OCI-LY7 (cell line): ENCODE results near the gene NSA2. TPM values are rescaled to one million over a fixed set of nuclear protein-coding genes. Genes with fewer than 3 reads are reported as not detected.

Experiments used
- BruUV-seq: library from RNA; stranded (reverse); fragments of 400-500 nt; replicated peaks from 2 replicates; lab custom pipeline; 2021; lab: Mats Ljungman, UMichigan
- CTCF ChIA-PET: fragments of 300-600 bp; sonication (Branson Sonifier 250); formaldehyde crosslinking; loops from one replicate; lab custom pipeline; 2022; ENCODE audit warnings: antibody characterized with exemption; ENCODE audit not compliant: unreplicated experiment; lab: Charles Lee
- POLR2A ChIA-PET: fragments of 300-600 bp; sonication (Branson Sonifier 250); formaldehyde crosslinking; loops from one replicate; lab custom pipeline; 2022; ENCODE audit warnings: antibody characterized with exemption; lab: Charles Lee
- DNase-seq: peaks from one replicate; pipeline ENCODE4 v3.0.0-alpha.2; 2015; ENCODE audit warnings: low spot score
- H2AFZ ChIP-seq: fragments of 200-600 bp; sonication (generic), shearing (Covaris generic); 2 replicates; pipeline ENCODE4 v1.6.1; 2014; ENCODE audit warnings: mild to moderate bottlenecking, antibody characterized with exemption, low read length, moderate library complexity
- H3K27ac ChIP-seq: fragments of 200-600 bp; sonication (generic); 2 replicates; pipeline ENCODE4 v1.5.1; 2014; ENCODE audit warnings: mixed run types, low read depth, mild to moderate bottlenecking, moderate library complexity, low read length, inconsistent platforms; ENCODE audit not compliant: poor library complexity, severe bottlenecking
- H3K36me3 ChIP-seq: fragments of 200-600 bp; sonication (generic); 2 replicates; pipeline ENCODE4 v1.6.1; 2014; ENCODE audit warnings: mild to moderate bottlenecking, antibody characterized with exemption, low read length, moderate library complexity, mixed read lengths; ENCODE audit not compliant: insufficient read depth
- H3K4me1 ChIP-seq: fragments of 200-600 bp; sonication (generic); 2 replicates; pipeline ENCODE4 v1.5.1; 2014; ENCODE audit warnings: mild to moderate bottlenecking, low read length; ENCODE audit not compliant: insufficient read depth, poor library complexity, severe bottlenecking
- H3K4me2 ChIP-seq: fragments of 200-600 bp; sonication (generic); 2 replicates; pipeline ENCODE4 v1.6.1; 2014; ENCODE audit warnings: mild to moderate bottlenecking, low read length
- H3K4me3 ChIP-seq: fragments of 200-600 bp; sonication (generic); 2 replicates; pipeline ENCODE4 v1.5.1; 2014; ENCODE audit warnings: mild to moderate bottlenecking, low read depth, low read length; ENCODE audit not compliant: poor library complexity, severe bottlenecking
- H3K79me2 ChIP-seq: fragments of 200-600 bp; sonication (generic); 2 replicates; pipeline ENCODE4 v1.6.1; 2016; ENCODE audit warnings: low read depth, mild to moderate bottlenecking, low read length, moderate library complexity, mixed read lengths; ENCODE audit not compliant: insufficient read depth
- H3K9me2 ChIP-seq: fragments of 200-600 bp; sonication (generic); 2 replicates; pipeline ENCODE4 v1.6.1; 2016; ENCODE audit warnings: mild to moderate bottlenecking, low read length, mixed read lengths; ENCODE audit not compliant: insufficient read depth
- H3K9me3 ChIP-seq: fragments of 200-600 bp; sonication (generic); 2 replicates; pipeline ENCODE4 v1.6.1; 2014; ENCODE audit warnings: mild to moderate bottlenecking, mixed run types, low read length, mixed read lengths
- H4K20me1 ChIP-seq: fragments of 200-600 bp; sonication (generic); 2 replicates; pipeline ENCODE4 v1.6.1; 2014; ENCODE audit warnings: mild to moderate bottlenecking, antibody characterized with exemption, low read length, moderate library complexity, mixed read lengths; ENCODE audit not compliant: insufficient read depth
- CTCF ChIP-seq: fragments of 200-600 bp; sonication (generic); conservative IDR thresholded peaks from 2 replicates; pipeline ENCODE4 v1.5.1; 2014; ENCODE audit warnings: mild to moderate bottlenecking, antibody characterized with exemption, low read length, moderate library complexity, mixed read lengths
- EZH2phosphoT487 ChIP-seq: fragments of 200-600 bp; sonication (generic); IDR thresholded peaks from 2 replicates; pipeline ENCODE4 v1.6.1; 2018; ENCODE audit warnings: low read depth, borderline replicate concordance, mild to moderate bottlenecking, mixed run types, antibody characterized with exemption, low read length, moderate library complexity, mixed read lengths
- intact Hi-C: fragments of 100-400 bp; cut with micrococcal nuclease; formaldehyde crosslinking; loops from one replicate; pipeline ENCODE4 v1.10.0; 2022; ENCODE audit not compliant: unreplicated experiment
- total RNA-seq, 2 experiments: library from RNA; depleted of rRNA in 1 of 2; stranded (reverse); fragments of >200 nt in 1 of 2; shearing (Covaris generic) in 1 of 2; gene quantifications; 2 replicates each; pipeline ENCODE4 v1.2.3, GENCODE V29; 2014 to 2022

Gene NSA2
- total RNA-seq, 2 experiments from 2014 or later: 79.2 to 118 TPM

GRCh38 chr5:74801197-74801596, 34.1 kb downstream of the NSA2 start:
- no peak overlapping the region for H3K4me3 ChIP-seq
- H4K20me1 ChIP-seq: no peaks in the 10 kb centered on the region
- no peaks in the 10 kb centered on the region for H3K4me1 ChIP-seq
- intact Hi-C loops: no loop called here
- H3K27ac ChIP-seq: no peak overlapping the region
- H3K79me2 ChIP-seq: no peaks in the 10 kb centered on the region
- DNase-seq: no peak
- no peaks in the 10 kb centered on the region for H3K9me3 ChIP-seq
- ChIA-PET CTCF (no interaction called here), POLR2A (interaction anchor here (0.5 kb wide), 1 partner anchor 155 kb away, joined by 3 read pairs; no protein-coding TSS in a partner anchor)
- H2AFZ ChIP-seq: no peak overlapping the region
- TF ChIP-seq CTCF (no peak), EZH2phosphoT487 (no peak)
- H3K9me2 ChIP-seq: no peaks in the 10 kb centered on the region
- no peak overlapping the region for H3K4me2 ChIP-seq
- BruUV-seq: no TSS peak
- H3K36me3 ChIP-seq: no peaks in the 10 kb centered on the region

- no peak for TF ChIP-seq EZH2phosphoT487
- TF ChIP-seq CTCF: no peak
- Histone ChIP-seq H3K4me1 (no peaks in the 10 kb centered on the region), H2AFZ (no peak overlapping the region), H3K36me3 (no peaks in the 10 kb centered on the region), H3K9me2 (no peaks in the 10 kb centered on the region), H4K20me1 (no peaks in the 10 kb centered on the region), H3K4me3 (no peak overlapping the region), H3K9me3 (no peaks in the 10 kb centered on the region), H3K27ac (no peak overlapping the region), H3K79me2 (no peaks in the 10 kb centered on the region), H3K4me2 (no peak overlapping the region)
- CTCF ChIA-PET: no interaction called here
- POLR2A ChIA-PET: no interaction called here
- BruUV-seq: no TSS peak
- intact Hi-C loops: no loop called here
- no peak for DNase-seq
Measured at GRCh38 chr5:74801941-74802340, 34.9 kb downstream of the NSA2 start.

- TF ChIP-seq CTCF: no peak
- no peak for DNase-seq
- intact Hi-C loops: no loop called here
Measured at GRCh38 chr5:74810915-74811314, 43.9 kb downstream of the NSA2 start.

More at GRCh38 chr5:74810915-74811314, 43.9 kb downstream of the NSA2 start:
- H3K4me3 ChIP-seq: no peak overlapping the region
- POLR2A ChIA-PET: no interaction called here
- H3K9me2 ChIP-seq: peaks cover 4% of the 10 kb centered on the region; the same call in 1 of the 2 replicates
- BruUV-seq: no TSS peak
- no peak overlapping the region for H3K4me2 ChIP-seq
- H3K4me1 ChIP-seq: no peaks in the 10 kb centered on the region
- no peaks in the 10 kb centered on the region for H4K20me1 ChIP-seq
- CTCF ChIA-PET: no interaction called here
- no peaks in the 10 kb centered on the region for H3K79me2 ChIP-seq
- H3K36me3 ChIP-seq: no peaks in the 10 kb centered on the region
- no peak overlapping the region for H2AFZ ChIP-seq
- H3K9me3 ChIP-seq: no peaks in the 10 kb centered on the region
- H3K27ac ChIP-seq: no peak overlapping the region
